Endothelial cell of umbilical vein (primary cell): Measurements from ENCODE around the gene ZHX3. TPM values are rescaled to one million over a fixed set of nuclear protein-coding genes. Genes with fewer than 3 reads are reported as not detected.

Experiments
- BruUV-seq: library from RNA; stranded (reverse); fragments of 400-500 nt; replicated peaks from 2 replicates; lab custom pipeline; 2021; lab: Mats Ljungman, UMichigan
- CTCF ChIA-PET: fragments of 300-600, 350-600 bp; sonication (Branson Sonifier 250); formaldehyde crosslinking; loops from one replicate; lab custom pipeline; 2021; ENCODE audit warnings: antibody characterized with exemption, inconsistent platforms; lab: Charles Lee
- POLR2A ChIA-PET: fragments of 300-600, 350-600 bp; sonication (Branson Sonifier 250); formaldehyde crosslinking; loops from one replicate; lab custom pipeline; 2021; ENCODE audit warnings: antibody characterized with exemption, inconsistent platforms; lab: Charles Lee
- DNase-seq: peaks from one replicate; pipeline ENCODE4 v3.0.0-alpha.2; 2011; ENCODE audit warnings: low read depth, low spot score
- FAIRE-seq: peaks from 2 replicates; lab custom pipeline; 2011; peaks lifted over from hg19 to GRCh38; lab: Jason Lieb, UNC
- H2AFZ ChIP-seq: 2 replicates; pipeline ENCODE4 v1.6.0; 2012; ENCODE audit warnings: low read depth, low read length, control low read depth, inconsistent platforms
- H3K27ac ChIP-seq: 2 replicates; pipeline ENCODE4 v1.5.1; 2011; ENCODE audit warnings: low read depth, mild to moderate bottlenecking, control low read depth, low read length, moderate library complexity; ENCODE audit not compliant: insufficient read depth
- H3K27me3 ChIP-seq, 2 experiments: 2 replicates each; pipeline versions ENCODE4 v1.6.0 to v1.6.1; 2011; ENCODE audit warnings: low read length in 2 of 2, mixed read lengths in 1 of 2; ENCODE audit not compliant: control insufficient read depth in 2 of 2, insufficient read depth in 2 of 2
- H3K36me3 ChIP-seq, 2 experiments: 2 replicates in 1 of 2; 3 replicates in 1 of 2; pipeline ENCODE4 v1.5.1; 2011; ENCODE audit warnings: low read length in 2 of 2, mild to moderate bottlenecking in 1 of 2, moderate library complexity in 1 of 2; ENCODE audit not compliant: control insufficient read depth in 2 of 2, insufficient read depth in 2 of 2; ENCODE audit errors: extremely low read depth in 1 of 2
- H3K4me1 ChIP-seq: 3 replicates; pipeline ENCODE4 v1.5.1; 2011; ENCODE audit warnings: mild to moderate bottlenecking, low read length; ENCODE audit not compliant: control insufficient read depth, insufficient read depth; ENCODE audit errors: extremely low read depth
- H3K4me2 ChIP-seq: 2 replicates; pipeline ENCODE4 v1.6.1; 2011; ENCODE audit warnings: low read length, control low read depth, mixed read lengths; ENCODE audit not compliant: insufficient read depth
- H3K4me3 ChIP-seq, 3 experiments: fragments of 200-600 bp in 1 of 3; sonication (generic), shearing (Covaris generic) in 1 of 3; replicated peaks in 1 of 3; 2 replicates each; pipeline ENCODE4 v1.5.1; 2011 to 2016; ENCODE audit warnings: control low read depth in 3 of 3, low read length in 3 of 3, mild to moderate bottlenecking in 2 of 3, inconsistent platforms in 1 of 3, low read depth in 1 of 3, moderate library complexity in 1 of 3; ENCODE audit not compliant: insufficient read depth in 1 of 3
- H3K79me2 ChIP-seq: 2 replicates; pipeline ENCODE4 v1.6.0; 2012; ENCODE audit warnings: low read length, inconsistent platforms; ENCODE audit not compliant: control insufficient read depth, insufficient read depth
- H3K9ac ChIP-seq: replicated peaks from 2 replicates; pipeline ENCODE3; 2011; ENCODE audit warnings: low read length, control low read depth; ENCODE audit not compliant: insufficient read depth; ENCODE audit errors: extremely low read depth
- H3K9me1 ChIP-seq: replicated peaks from 3 replicates; pipeline ENCODE4 v1.6.0; 2011; ENCODE audit warnings: mild to moderate bottlenecking, low read length; ENCODE audit not compliant: control insufficient read depth, insufficient read depth; ENCODE audit errors: extremely low read depth
- H3K9me3 ChIP-seq: replicated peaks from 2 replicates; pipeline ENCODE4 v1.5.1; 2012; ENCODE audit warnings: low read length, inconsistent platforms; ENCODE audit not compliant: control insufficient read depth, insufficient read depth
- H4K20me1 ChIP-seq: replicated peaks from 2 replicates; pipeline ENCODE3; 2011; ENCODE audit warnings: mild to moderate bottlenecking, low read length; ENCODE audit not compliant: control insufficient read depth, insufficient read depth; ENCODE audit errors: extremely low read depth
- CTCF ChIP-seq, 2 donors: IDR thresholded peaks; 1 replicate in 1 of 2; 2 replicates in 1 of 2; pipeline ENCODE4 v1.5.1; 2011; ENCODE audit warnings: low read length in 2 of 2, mild to moderate bottlenecking in 2 of 2, moderate library complexity in 2 of 2, control low read depth in 1 of 2, inconsistent platforms in 1 of 2, low read depth in 1 of 2; ENCODE audit not compliant: insufficient read depth in 1 of 2; ENCODE audit errors: extremely low read depth in 1 of 2
- GATA2 ChIP-seq: IDR thresholded peaks from 2 replicates; pipeline ENCODE4 v1.7.0; 2011; ENCODE audit warnings: low read depth, mild to moderate bottlenecking, moderate library complexity, mixed read lengths, low read length; ENCODE audit not compliant: insufficient read length, insufficient read depth
- MAX ChIP-seq: IDR thresholded peaks from 2 replicates; pipeline ENCODE4 v1.6.1; 2011; ENCODE audit not compliant: insufficient read depth, insufficient read length
- MYC ChIP-seq: IDR thresholded peaks from one replicate; pipeline ENCODE4 v1.6.1; 2011; ENCODE audit warnings: mild to moderate bottlenecking, low read depth, low read length
- POLR2A ChIP-seq: IDR thresholded peaks from 2 replicates; pipeline ENCODE4 v1.6.1; 2012; ENCODE audit warnings: low read depth, mild to moderate bottlenecking, control low read depth, low read length
- dilution Hi-C: fragments of 300-500 bp; cut with MboI; formaldehyde crosslinking; loops from one replicate; pipeline ENCODE4 v1.15.0; 2019; ENCODE audit warnings: low sequenced_read_pairs; ENCODE audit not compliant: extremely low pct_ligation_motif_present
- intact Hi-C: fragments of 100-400 bp; cut with micrococcal nuclease; formaldehyde crosslinking; loops from one replicate; pipeline ENCODE4 v1.10.0; 2022
- polyA plus RNA-seq, 4 experiments: library from polyadenylated mRNA; depleted of rRNA in 3 of 4; stranded (reverse) in 3 of 4; unstranded in 1 of 4; fragments of >200 nt; gene quantifications; 2 replicates each; pipeline versions ENCODE4 v1.2.1 to v1.2.3, GENCODE V29; 2011 to 2012; ENCODE audit warnings: missing spikeins in 1 of 4
- total RNA-seq: library from RNA; stranded (reverse); gene quantifications from 2 replicates; pipeline ENCODE4 v1.2.3, GENCODE V29; 2021

The ZHX3 gene
- total and polyA plus RNA-seq, 2 donors (not counting 3 experiments of a cell fraction or from before 2014, with no cell fraction given): 7.4 to 17.8 TPM

GRCh38 chr20:41357424-41358163 is 40.1 kb upstream of the ZHX3 start:
- no peak overlapping the region for H3K4me3 ChIP-seq
- H3K27ac ChIP-seq: no peak overlapping the region
- no peak overlapping the region for H2AFZ ChIP-seq
- H4K20me1 ChIP-seq: no peaks in the 10 kb centered on the region
- H3K4me2 ChIP-seq: no peak overlapping the region
- POLR2A ChIA-PET: no interaction called here
- TF ChIP-seq CTCF (IDR thresholded peaks at IDR 0.05; ENCODE audit: extremely low read depth in 1 of 2, insufficient read depth in 1 of 2, low read depth in 1 of 2, low read length in 2 of 2) (no peak), MYC (no peak), MAX (no peak), POLR2A (no peak), GATA2 (no peak)
- H3K27me3 ChIP-seq: no peaks in the 10 kb centered on the region
- no peaks in the 10 kb centered on the region for H3K36me3 ChIP-seq
- no peaks in the 10 kb centered on the region for H3K9me1 ChIP-seq
- no peaks in the 10 kb centered on the region for H3K79me2 ChIP-seq
- no peaks in the 10 kb centered on the region for H3K9me3 ChIP-seq
- FAIRE-seq (no peak), DNase-seq (no peak)
- dilution Hi-C loops: no loop called here
- intact Hi-C loops: no loop called here
- H3K9ac ChIP-seq: no peak overlapping the region
- CTCF ChIA-PET: interaction anchor here (1.2 to 1.7 kb wide), 3 partner anchors 28 to 185 kb away, joined by 4 to 8 read pairs (median 7); no protein-coding TSS in a partner anchor
- no TSS peak for BruUV-seq
- no peaks in the 10 kb centered on the region for H3K4me1 ChIP-seq
